HS-27A (cell line): Measurements from ENCODE around the gene LRRC23.

Experiments used
- DNase-seq: peaks from one replicate; pipeline ENCODE4 v3.0.0-alpha.2; 2012; ENCODE audit warnings: low read depth, missing footprints

The LRRC23 gene

DNA sequence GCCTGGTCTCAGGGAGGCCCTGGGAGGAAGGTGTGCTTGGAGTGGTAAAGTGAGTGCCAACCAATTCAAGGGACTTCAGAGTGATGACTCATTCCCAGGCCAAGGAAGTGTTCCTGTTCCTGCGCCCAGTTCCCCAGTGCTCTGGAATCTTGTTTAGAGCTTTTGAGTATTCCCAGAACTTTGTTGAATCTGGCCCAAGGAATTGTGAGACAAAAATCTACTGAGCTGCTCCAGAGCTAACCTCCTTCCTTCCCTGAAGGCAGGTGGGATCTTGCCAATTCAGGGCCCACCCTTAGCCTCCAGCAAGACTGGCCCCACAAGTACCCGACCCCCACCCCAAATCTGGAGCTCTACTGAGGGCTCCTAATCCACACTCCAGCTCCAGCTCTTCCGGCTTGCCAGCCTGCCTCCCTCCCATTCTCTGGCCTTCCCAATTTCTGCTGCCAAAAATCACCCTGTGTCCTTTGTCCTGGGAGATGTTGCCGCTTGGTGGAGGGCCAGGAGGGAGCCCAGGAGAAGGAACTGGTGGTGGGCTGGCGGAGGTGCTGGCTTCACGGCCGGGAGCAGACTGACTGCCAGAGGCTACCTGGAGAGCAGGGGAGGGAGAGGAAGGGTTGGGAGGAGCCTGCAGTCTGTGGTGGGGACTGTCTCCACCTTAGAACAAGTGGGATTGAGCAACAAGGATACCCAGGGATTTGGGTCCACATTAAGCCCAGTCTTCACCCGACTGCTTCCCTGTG is 21.1 kb downstream of the LRRC23 start:
- DNase-seq = peak; percentile 89

DNA sequence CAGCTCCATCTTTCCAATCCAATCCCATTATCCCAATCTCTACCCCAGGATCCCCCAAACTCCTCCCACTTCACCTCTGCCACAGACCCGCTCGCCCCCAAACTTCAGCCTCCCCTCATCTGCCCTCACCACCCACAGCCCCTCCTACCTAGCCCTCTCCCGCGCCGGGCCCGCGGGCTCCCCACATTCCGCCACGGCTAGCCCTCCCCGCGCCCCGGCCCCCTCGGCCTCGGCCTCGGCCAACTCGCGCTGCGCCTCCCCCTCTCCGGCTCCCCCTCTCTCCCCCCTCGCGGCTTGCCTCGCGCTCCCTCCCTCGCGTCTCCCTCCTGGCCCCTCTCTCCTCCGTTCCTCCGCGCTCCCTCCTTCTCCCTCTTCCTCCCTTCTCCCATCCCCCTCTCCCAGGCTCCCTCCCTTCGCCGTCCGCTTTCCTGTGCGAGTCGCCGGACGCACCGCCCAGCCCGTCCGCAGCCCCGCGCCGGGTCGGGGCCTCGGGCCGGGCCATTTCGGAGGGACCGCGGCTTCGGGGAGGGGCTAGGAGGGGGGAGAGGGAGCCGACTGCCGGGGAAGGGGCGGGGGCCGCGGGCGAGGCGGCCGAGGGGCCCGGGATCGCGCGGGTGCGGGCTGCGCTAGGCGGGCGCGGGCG is 22.9 kb downstream of the LRRC23 start, which contains the start of gene ATN1:
Gene ATN1 (plus strand): TSS at position 581 of the 643 bp plus-strand sequence. CDS start 6,043 bp downstream, outside the sequence.
- DNase-seq = peak; percentile 57

DNA sequence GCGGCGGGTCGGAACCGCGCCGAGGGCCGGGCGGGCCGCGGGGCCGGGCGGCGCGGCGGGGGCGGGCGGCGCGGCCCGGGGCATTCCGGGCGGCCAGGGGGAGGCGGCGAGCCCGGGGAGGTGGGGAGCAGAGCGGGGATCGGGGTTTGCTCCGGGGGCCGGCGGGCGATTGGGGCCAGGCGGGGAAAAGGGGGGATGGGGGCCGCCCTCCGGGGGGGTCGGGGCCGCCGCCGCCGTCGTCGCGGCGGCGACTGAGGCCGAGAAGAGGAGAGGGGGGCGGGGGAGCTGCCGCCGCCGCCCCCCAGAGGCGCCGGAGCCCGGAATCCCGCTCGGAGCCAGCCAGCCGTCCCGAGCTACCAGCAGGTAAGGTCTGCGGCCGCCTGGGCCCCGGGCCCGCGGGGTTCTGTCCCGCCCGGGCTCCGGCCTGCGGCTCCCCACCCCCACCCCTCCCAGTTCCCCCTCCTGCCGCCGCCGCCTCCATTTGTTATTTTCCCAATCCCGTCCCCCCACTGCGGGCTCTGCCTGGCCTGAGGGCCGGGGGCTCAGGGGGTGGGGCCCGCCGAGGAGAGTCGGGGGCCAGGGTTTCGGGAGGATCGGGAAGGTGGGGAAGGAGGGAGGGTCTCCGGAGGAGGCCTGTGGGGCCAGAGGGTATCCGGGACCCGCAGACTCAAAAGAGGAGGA is 23.5 kb downstream of the LRRC23 start:
- DNase-seq = no peak

DNA sequence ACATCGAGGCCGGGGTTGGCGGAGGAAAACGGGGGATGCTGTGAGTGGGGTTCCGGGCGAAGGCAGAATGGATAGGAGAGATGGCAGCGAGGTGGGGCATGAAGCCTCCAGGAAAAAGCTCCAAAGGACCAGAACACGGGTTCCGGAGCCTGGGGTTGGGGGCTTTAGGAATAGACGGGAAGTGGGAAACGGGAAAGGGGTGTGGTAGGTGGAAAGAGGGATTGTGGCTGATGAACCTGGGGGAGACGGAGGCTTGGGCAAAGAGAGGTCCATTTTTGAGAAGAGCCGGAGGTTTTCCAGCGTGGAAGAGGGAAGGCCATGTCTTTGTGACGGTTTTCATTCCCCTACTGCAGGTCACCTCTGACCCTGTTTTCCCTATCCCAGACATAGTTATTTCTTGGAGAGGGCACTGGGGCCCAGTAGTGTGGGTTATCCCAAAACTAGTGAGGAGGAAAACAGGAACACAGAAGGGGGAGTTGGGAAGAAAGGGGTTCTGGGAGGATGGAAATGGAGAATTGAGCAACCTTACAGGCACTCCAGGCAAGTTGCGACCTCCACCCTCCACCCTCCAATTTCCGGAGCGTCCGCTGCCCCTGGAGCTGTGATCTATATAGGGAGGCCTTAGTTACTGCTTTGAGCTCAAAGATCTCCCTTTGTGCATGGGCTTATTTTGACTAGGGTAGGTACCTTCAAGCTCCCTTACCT is 24.2 kb downstream of the LRRC23 start:
- DNase-seq = no peak

DNA sequence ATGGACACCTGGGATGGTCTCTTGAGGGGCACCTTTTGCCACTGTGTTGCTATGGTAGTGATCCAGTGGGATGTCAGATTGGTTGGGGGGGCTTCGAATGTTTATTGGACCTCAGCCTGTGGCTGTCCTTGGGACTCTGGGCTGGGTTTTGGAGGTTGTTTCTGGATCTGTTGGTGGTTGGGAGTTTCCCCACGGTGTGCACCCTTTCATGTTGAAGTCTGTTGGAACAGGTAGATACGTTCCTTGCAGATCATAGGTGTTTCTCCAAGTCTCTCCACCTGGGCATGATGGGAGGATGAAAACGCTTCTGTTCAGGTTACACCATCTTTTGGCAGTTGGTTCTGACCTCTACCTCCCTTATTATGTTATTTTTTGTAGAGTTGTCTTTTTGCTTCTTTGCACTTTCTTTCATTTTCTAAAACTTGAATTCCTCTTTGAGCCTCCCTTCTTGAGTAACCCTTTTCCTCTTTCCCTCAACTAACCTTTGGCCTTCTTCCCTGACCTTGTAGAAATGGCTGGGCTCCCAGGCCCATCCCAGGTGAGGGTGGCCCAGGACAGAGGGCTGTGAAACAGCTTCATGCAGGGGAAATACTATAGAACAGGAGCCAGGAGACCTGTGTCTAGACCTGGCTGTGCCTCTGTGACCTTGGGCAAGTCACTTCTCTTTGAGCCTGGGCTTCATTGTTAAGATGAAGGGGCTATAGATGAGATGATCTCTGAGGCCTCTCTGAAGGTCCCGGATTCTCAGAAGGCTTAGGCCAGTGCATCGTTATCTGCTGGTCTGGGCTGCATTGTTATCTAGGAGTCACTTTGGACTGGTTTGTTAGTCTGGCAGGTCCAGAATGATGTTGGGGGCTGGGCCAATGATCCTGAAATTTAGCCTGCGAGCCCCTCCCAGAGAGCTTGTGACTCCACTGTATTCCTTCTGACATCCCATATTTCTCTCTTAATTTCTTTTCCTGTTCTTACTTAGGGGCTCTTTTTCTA is 25.1 kb downstream of the LRRC23 start:
- no peak for DNase-seq

DNA sequence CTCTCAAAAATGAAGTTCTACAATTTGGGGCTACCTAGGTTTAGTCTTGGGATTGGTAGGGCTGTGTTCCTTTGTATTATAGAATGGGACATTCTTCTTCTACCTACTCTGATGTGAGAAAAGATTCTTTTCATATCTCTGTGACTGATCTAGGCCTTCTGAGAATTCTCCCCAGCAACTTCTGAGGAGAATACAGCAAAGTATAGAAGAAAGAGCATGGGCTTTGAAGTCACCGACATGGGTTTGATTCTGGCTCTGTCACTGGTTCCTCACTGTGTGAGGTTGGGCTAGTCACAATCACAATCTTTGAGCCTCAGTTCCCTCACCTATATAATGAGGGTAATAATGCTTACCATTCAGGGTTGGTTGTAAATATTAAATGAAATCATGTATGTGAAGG is 28.1 kb downstream of the LRRC23 start:
- DNase-seq = no peak

DNA sequence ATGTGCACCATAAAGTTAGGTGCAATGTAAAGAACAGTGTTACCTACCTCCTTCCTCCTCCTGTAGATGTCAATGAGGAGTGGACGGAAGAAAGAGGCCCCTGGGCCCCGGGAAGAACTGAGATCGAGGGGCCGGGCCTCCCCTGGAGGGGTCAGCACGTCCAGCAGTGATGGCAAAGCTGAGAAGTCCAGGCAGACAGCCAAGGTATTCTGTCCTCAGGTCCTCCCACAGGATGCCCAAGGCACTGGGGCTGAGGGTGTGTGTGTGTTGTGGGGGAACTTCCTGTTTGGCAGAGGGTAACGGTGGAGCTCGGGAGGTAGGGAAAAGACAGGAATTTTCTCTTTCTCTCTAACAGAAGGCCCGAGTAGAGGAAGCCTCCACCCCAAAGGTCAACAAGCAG is 29.5 kb downstream of the LRRC23 start:
- DNase-seq = no peak

DNA sequence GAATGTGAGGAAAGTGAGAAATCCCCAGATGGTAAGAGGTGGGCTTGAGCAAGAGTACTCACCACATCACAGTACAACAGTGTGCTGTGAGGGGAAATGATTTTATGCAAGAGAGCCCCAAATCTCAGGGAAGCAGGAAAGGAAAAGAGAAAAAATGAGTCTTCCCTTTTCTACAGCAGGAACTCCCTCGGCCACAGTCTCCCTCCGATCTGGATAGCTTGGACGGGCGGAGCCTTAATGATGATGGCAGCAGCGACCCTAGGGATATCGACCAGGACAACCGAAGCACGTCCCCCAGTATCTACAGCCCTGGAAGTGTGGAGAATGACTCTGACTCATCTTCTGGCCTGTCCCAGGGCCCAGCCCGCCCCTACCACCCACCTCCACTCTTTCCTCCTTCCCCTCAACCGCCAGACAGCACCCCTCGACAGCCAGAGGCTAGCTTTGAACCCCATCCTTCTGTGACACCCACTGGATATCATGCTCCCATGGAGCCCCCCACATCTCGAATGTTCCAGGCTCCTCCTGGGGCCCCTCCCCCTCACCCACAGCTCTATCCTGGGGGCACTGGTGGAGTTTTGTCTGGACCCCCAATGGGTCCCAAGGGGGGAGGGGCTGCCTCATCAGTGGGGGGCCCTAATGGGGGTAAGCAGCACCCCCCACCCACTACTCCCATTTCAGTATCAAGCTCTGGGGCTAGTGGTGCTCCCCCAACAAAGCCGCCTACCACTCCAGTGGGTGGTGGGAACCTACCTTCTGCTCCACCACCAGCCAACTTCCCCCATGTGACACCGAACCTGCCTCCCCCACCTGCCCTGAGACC is 31.0 kb downstream of the LRRC23 start:
- DNase-seq = no peak

DNA sequence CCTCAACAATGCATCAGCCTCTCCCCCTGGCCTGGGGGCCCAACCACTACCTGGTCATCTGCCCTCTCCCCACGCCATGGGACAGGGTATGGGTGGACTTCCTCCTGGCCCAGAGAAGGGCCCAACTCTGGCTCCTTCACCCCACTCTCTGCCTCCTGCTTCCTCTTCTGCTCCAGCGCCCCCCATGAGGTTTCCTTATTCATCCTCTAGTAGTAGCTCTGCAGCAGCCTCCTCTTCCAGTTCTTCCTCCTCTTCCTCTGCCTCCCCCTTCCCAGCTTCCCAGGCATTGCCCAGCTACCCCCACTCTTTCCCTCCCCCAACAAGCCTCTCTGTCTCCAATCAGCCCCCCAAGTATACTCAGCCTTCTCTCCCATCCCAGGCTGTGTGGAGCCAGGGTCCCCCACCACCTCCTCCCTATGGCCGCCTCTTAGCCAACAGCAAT is 31.6 kb downstream of the LRRC23 start:
- DNase-seq = no peak

DNA sequence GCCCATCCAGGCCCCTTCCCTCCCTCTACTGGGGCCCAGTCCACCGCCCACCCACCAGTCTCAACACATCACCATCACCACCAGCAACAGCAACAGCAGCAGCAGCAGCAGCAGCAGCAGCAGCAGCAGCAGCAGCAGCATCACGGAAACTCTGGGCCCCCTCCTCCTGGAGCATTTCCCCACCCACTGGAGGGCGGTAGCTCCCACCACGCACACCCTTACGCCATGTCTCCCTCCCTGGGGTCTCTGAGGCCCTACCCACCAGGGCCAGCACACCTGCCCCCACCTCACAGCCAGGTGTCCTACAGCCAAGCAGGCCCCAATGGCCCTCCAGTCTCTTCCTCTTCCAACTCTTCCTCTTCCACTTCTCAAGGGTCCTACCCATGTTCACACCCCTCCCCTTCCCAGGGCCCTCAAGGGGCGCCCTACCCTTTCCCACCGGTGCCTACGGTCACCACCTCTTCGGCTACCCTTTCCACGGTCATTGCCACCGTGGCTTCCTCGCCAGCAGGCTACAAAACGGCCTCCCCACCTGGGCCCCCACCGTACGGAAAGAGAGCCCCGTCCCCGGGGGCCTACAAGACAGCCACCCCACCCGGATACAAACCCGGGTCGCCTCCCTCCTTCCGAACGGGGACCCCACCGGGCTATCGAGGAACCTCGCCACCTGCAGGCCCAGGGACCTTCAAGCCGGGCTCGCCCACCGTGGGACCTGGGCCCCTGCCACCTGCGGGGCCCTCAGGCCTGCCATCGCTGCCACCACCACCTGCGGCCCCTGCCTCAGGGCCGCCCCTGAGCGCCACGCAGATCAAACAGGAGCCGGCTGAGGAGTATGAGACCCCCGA is 32.2 kb downstream of the LRRC23 start:
- DNase-seq = no peak

DNA sequence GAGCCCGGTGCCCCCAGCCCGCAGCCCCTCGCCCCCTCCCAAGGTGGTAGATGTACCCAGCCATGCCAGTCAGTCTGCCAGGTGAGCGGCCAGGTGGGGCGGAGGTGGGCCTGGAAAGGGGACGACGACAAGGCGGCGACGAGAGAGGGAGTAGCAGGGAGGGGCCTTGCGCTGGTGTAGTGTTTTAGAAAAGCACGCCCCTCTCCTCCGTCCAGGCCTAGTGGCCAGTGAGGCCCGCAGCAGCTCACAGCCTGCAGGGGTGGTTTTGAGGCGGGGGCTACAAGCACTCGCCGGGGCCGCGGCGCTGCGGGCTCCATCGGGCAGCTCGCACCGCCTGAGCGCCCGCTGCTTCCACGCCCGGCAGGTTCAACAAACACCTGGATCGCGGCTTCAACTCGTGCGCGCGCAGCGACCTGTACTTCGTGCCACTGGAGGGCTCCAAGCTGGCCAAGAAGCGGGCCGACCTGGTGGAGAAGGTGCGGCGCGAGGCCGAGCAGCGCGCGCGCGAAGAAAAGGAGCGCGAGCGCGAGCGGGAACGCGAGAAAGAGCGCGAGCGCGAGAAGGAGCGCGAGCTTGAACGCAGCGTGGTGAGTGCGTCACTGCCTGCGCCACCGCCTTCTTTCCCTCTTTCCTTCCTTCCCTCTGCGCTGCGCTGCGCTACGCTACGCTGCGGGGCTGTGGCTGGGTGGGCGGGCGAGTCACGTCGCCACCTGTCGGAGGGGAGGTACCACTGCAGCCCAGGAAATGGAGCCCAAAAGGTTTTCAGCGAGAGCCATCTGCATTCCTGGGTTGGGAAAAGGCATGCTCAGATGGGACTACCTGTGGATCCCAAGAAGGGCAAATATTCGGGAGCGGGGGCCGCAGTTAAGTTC is 33.1 kb downstream of the LRRC23 start:
- no peak for DNase-seq

DNA sequence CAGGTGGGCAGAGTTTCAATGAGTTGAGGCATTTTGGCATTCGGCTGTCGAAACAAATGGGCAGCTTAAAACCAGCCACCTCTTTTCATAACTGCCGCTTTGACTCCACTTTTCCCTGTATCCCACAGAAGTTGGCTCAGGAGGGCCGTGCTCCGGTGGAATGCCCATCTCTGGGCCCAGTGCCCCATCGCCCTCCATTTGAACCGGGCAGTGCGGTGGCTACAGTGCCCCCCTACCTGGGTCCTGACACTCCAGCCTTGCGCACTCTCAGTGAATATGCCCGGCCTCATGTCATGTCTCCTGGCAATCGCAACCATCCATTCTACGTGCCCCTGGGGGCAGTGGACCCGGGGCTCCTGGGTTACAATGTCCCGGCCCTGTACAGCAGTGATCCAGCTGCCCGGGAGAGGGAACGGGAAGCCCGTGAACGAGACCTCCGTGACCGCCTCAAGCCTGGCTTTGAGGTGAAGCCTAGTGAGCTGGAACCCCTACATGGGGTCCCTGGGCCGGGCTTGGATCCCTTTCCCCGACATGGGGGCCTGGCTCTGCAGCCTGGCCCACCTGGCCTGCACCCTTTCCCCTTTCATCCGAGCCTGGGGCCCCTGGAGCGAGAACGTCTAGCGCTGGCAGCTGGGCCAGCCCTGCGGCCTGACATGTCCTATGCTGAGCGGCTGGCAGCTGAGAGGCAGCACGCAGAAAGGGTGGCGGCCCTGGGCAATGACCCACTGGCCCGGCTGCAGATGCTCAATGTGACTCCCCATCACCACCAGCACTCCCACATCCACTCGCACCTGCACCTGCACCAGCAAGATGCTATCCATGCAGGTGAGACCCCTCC is 34.0 kb downstream of the LRRC23 start:
- DNase-seq = no peak

DNA sequence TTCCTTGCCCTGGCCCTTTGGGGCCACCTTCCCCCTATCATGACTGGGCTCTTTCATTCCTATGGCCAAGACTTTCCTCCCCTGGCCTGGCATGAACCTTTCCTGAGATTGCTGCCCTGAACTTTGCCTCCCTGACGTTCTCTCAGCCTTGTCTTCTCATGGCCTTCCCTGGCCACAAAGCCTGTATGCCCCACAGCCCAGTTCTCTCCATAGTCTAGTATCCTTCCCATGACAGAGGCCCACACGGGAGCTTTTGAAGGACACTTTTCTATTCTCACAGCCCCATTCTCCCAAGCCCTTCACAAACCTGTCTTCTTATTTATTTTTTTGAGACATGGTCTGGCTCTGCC is 34.5 kb downstream of the LRRC23 start:
- no peak for DNase-seq

DNA sequence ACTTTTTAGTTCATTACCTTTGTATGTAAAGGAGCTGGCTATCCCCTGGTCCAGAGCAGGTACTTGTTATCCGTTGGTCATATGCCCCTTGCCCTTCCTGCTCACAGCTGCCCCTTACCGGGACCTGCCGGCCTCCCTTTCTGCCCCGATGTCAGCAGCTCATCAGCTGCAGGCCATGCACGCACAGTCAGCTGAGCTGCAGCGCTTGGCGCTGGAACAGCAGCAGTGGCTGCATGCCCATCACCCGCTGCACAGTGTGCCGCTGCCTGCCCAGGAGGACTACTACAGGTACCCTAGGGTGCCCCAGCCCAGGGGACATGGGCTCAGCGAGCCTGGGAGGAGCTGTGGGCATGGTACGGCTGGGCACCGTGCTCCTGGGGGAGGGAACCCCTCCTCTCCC is 36.6 kb downstream of the LRRC23 start:
- DNase-seq = no peak

DNA sequence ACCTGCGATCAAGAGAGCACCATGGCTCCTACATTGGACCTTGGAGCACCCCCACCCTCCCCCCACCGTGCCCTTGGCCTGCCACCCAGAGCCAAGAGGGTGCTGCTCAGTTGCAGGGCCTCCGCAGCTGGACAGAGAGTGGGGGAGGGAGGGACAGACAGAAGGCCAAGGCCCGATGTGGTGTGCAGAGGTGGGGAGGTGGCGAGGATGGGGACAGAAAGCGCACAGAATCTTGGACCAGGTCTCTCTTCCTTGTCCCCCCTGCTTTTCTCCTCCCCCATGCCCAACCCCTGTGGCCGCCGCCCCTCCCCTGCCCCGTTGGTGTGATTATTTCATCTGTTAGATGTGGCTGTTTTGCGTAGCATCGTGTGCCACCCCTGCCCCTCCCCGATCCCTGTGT is 37.2 kb downstream of the LRRC23 start:
- no peak for DNase-seq

DNA sequence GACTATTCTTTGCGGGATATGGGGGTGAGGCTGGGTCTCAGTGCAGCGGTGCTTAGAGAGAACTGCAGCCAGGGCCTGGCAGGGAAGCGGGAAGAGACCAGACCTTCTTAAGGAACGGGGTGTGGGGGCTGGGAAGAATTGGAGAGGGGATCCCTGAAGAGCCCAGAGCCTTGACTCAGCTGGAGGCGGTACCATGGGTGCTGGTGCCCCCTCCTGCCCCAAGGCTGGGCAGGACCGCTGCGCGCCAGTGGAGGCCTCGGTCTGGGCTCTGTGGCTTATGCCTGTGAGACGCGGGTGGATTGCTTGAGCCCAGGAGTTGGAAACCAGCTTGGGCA is 37.7 kb downstream of the LRRC23 start:
- no peak for DNase-seq

DNA sequence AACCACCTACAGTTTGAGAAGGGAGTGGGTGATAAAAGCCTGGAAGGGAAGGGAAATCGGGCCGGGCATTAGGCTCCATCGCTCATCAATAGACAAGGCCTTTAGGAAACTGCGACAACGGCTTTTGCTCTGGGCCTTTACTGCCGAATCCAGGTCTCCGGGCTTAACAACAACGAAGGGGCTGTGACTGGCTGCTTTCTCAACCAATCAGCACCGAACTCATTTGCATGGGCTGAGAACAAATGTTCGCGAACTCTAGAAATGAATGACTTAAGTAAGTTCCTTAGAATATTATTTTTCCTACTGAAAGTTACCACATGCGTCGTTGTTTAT is 38.7 kb downstream of the LRRC23 start:
- DNase-seq = no peak
